GM21390 (cell line): ENCODE measurements around the gene TMSB10.

Experiments
- ATAC-seq: cut with Tn5 transposase; IDR thresholded peaks from one replicate; pipeline ENCODE4 v1.9.1; 2021; ENCODE audit not compliant: unreplicated experiment

Gene TMSB10

GRCh38 chr2:84879584-84880394, 25.7 kb upstream of the TMSB10 start:
- ATAC-seq: peak; percentile 61

- ATAC-seq: no peak
Observed at GRCh38 chr2:84880395-84880644, 25.1 kb upstream of the TMSB10 start.

- no peak for ATAC-seq
Observed at GRCh38 chr2:84880645-84881521, 24.6 kb upstream of the TMSB10 start, which contains the start of gene TRABD2A. TRABD2A (minus strand) TSS chr2:84881084; CDS start chr2:84881039, 45 bp downstream.

GRCh38 chr2:84881581-84882413, 23.7 kb upstream of the TMSB10 start:
- peak; percentile 64 for ATAC-seq

GRCh38 chr2:84882414-84882738, 23.1 kb upstream of the TMSB10 start:
- no peak for ATAC-seq

- no peak for ATAC-seq
Observed at GRCh38 chr2:84882775-84883550, 22.5 kb upstream of the TMSB10 start.

GRCh38 chr2:84884449-84884848, 21.0 kb upstream of the TMSB10 start:
- no peak for ATAC-seq

GRCh38 chr2:84885111-84885510, 20.3 kb upstream of the TMSB10 start:
- no peak for ATAC-seq

- ATAC-seq: no peak
Observed at GRCh38 chr2:84886791-84887190, 18.7 kb upstream of the TMSB10 start.

- peak; percentile 97 for ATAC-seq
Observed at GRCh38 chr2:84888401-84889276, 16.8 kb upstream of the TMSB10 start.

- ATAC-seq: no peak
Observed at GRCh38 chr2:84889332-84889731, 16.1 kb upstream of the TMSB10 start.

GRCh38 chr2:84891355-84892010, 14.0 kb upstream of the TMSB10 start:
- ATAC-seq: no peak

GRCh38 chr2:84894131-84894586, 11.3 kb upstream of the TMSB10 start:
- ATAC-seq: no peak

- peak; percentile 26 for ATAC-seq
Observed at GRCh38 chr2:84894758-84895520, 10.5 kb upstream of the TMSB10 start.

- ATAC-seq: no peak
Observed at GRCh38 chr2:84896567-84896966, 8.9 kb upstream of the TMSB10 start.

GRCh38 chr2:84897773-84898172, 7.7 kb upstream of the TMSB10 start:
- no peak for ATAC-seq

GRCh38 chr2:84899304-84900204, 5.9 kb upstream of the TMSB10 start:
- no peak for ATAC-seq
